Hepatocyte (in vitro differentiated cells): Measurements from ENCODE around the gene KMO. TPM values are rescaled to one million over a fixed set of nuclear protein-coding genes. Genes with fewer than 3 reads are reported as not detected.

Experiments
- DNase-seq: peaks from one replicate; pipeline ENCODE4 v3.0.0-alpha.2; 2016; ENCODE audit warnings: low spot score
- H2AFZ ChIP-seq: fragments of 200-600 bp; sonication (generic); 2 replicates; pipeline ENCODE4 v1.6.0; 2016; ENCODE audit warnings: antibody characterized with exemption, mild to moderate bottlenecking
- H3K27ac ChIP-seq: fragments of 200-600 bp; sonication (generic); 2 replicates; pipeline ENCODE4 v1.5.1; 2016; ENCODE audit warnings: mild to moderate bottlenecking
- H3K27me3 ChIP-seq: fragments of 200-600 bp; sonication (generic); 2 replicates; pipeline ENCODE4 v1.6.1; 2016
- H3K36me3 ChIP-seq: fragments of 200-600 bp; sonication (generic); replicated peaks from 2 replicates; pipeline ENCODE4 v1.5.1; 2016; ENCODE audit warnings: low read depth; ENCODE audit not compliant: insufficient read depth
- H3K4me1 ChIP-seq: fragments of 200-600 bp; sonication (generic); 2 replicates; pipeline ENCODE4 v1.5.1; 2016; ENCODE audit warnings: mild to moderate bottlenecking, moderate library complexity; ENCODE audit not compliant: insufficient read depth
- H3K4me2 ChIP-seq: fragments of 200-600 bp; sonication (generic); 2 replicates; pipeline ENCODE4 v1.6.0; 2016
- H3K4me3 ChIP-seq: fragments of 200-600 bp; sonication (generic); 2 replicates; pipeline ENCODE4 v1.5.1; 2016; ENCODE audit warnings: mild to moderate bottlenecking
- H3K79me2 ChIP-seq: fragments of 200-600 bp; sonication (generic); 2 replicates; pipeline ENCODE4 v1.6.0; 2017; ENCODE audit warnings: mild to moderate bottlenecking
- H3K9me2 ChIP-seq: fragments of 200-600 bp; sonication (generic); replicated peaks from 2 replicates; pipeline ENCODE4 v1.6.0; 2017; ENCODE audit warnings: mild to moderate bottlenecking; ENCODE audit not compliant: insufficient read depth
- H3K9me3 ChIP-seq: fragments of 200-600 bp; sonication (generic); 2 replicates; pipeline ENCODE4 v1.5.1; 2016; ENCODE audit warnings: low read depth, mild to moderate bottlenecking
- H4K20me1 ChIP-seq: fragments of 200-600 bp; sonication (generic); 2 replicates; pipeline ENCODE4 v1.6.0; 2016; ENCODE audit warnings: mild to moderate bottlenecking; ENCODE audit not compliant: insufficient read depth, poor library complexity, severe bottlenecking
- EZH2 ChIP-seq: fragments of 200-600 bp; sonication (generic); IDR thresholded peaks from 2 replicates; pipeline ENCODE4 v1.6.1; 2016; ENCODE audit warnings: antibody characterized with exemption, mild to moderate bottlenecking, borderline replicate concordance
- EZH2phosphoT487 ChIP-seq: fragments of 200-600 bp; sonication (generic); IDR thresholded peaks from one replicate; pipeline ENCODE4 v1.6.1; 2018; ENCODE audit warnings: antibody characterized with exemption, mild to moderate bottlenecking, low read depth, moderate library complexity; ENCODE audit not compliant: unreplicated experiment, severe bottlenecking
- WGBS: methylation state at CpG from one replicate; pipeline ENCODE4 v1.1.6; 2016; ENCODE audit warnings: low lambda C conversion rate; ENCODE audit errors: missing lambda C conversion rate; 5-methylcytosine and 5-hydroxymethylcytosine counted together
- polyA plus RNA-seq: library from polyadenylated mRNA; unstranded; fragments of >200 nt; fragmentation: Nextera tagmentation; extraction: Ambion mirVana; gene quantifications from 2 replicates; pipeline ENCODE4 v1.2.1, GENCODE V29; 2016
- total RNA-seq: library from RNA; depleted of rRNA; stranded (reverse); fragments of >200 nt; gene quantifications from 2 replicates; pipeline ENCODE4 v1.2.3, GENCODE V29; 2014
- TF ChIP-seq, protein P1 (sequence below): fragments of 200-600 bp; sonication (generic); IDR thresholded peaks from 2 replicates; pipeline ENCODE4 v1.5.1; 2016; ENCODE audit warnings: antibody characterized with exemption, mild to moderate bottlenecking; ENCODE audit not compliant: poor library complexity

KMO gene
- total and polyA plus RNA-seq, 2 experiments from 2014 or later: 1.4 to 2.8 TPM

GRCh38 chr1:241525026-241525425 lies 7.2 kb upstream of the KMO start:
- H3K27ac ChIP-seq: no peak overlapping the region
- H3K4me1 ChIP-seq: no peaks in the 10 kb centered on the region
- DNase-seq: no peak
- no peaks in the 10 kb centered on the region for H3K9me2 ChIP-seq
- no peaks in the 10 kb centered on the region for H3K79me2 ChIP-seq
- H2AFZ ChIP-seq: no peak overlapping the region
- H3K9me3 ChIP-seq: no peaks in the 10 kb centered on the region
- H3K4me2 ChIP-seq: no peak overlapping the region
- no peak overlapping the region for H3K4me3 ChIP-seq
- H4K20me1 ChIP-seq: no peaks in the 10 kb centered on the region
- 54% methylated on average over 3 of the region's 3 CpGs for WGBS
- H3K27me3 ChIP-seq: peaks cover 14% of the 10 kb centered on the region
- H3K36me3 ChIP-seq: no peaks in the 10 kb centered on the region
- TF ChIP-seq, protein P1, sequence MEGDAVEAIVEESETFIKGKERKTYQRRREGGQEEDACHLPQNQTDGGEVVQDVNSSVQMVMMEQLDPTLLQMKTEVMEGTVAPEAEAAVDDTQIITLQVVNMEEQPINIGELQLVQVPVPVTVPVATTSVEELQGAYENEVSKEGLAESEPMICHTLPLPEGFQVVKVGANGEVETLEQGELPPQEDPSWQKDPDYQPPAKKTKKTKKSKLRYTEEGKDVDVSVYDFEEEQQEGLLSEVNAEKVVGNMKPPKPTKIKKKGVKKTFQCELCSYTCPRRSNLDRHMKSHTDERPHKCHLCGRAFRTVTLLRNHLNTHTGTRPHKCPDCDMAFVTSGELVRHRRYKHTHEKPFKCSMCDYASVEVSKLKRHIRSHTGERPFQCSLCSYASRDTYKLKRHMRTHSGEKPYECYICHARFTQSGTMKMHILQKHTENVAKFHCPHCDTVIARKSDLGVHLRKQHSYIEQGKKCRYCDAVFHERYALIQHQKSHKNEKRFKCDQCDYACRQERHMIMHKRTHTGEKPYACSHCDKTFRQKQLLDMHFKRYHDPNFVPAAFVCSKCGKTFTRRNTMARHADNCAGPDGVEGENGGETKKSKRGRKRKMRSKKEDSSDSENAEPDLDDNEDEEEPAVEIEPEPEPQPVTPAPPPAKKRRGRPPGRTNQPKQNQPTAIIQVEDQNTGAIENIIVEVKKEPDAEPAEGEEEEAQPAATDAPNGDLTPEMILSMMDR: no peak
- TF ChIP-seq EZH2phosphoT487 (no peak), EZH2 (no peak)

DNA sequence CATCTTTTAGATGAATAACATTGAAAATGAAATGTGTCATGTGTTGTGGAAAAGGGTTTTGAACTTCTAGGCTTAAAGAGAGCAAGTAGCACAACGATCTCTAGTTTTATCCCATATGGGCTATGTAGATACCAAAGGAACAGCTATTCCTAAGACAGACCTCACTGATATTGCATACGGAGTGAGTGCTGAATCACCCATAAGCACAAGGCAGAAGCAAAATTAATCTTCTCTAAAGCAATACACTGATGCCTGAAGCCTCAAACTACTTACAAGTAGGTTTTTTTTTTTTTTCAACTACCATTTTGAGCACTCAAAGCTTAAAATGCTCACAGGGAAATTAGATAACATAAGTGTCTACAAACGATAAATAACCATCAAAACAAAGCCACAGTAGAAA lies 5.0 kb upstream of the KMO start:
- Histone ChIP-seq H3K9me2 (no peaks in the 10 kb centered on the region), H3K4me3 (no peak overlapping the region), H3K79me2 (no peaks in the 10 kb centered on the region), H2AFZ (no peak overlapping the region), H3K36me3 (no peaks in the 10 kb centered on the region), H3K27me3 (peaks cover 14% of the 10 kb centered on the region), H4K20me1 (no peaks in the 10 kb centered on the region), H3K4me2 (no peak overlapping the region), H3K27ac (no peak overlapping the region), H3K9me3 (no peaks in the 10 kb centered on the region), H3K4me1 (no peaks in the 10 kb centered on the region)
- WGBS: 78% methylated on average over 3 of the region's 3 CpGs
- TF ChIP-seq EZH2phosphoT487 (no peak), EZH2 (no peak)
- TF ChIP-seq, protein P1: no peak
- DNase-seq: no peak

DNA sequence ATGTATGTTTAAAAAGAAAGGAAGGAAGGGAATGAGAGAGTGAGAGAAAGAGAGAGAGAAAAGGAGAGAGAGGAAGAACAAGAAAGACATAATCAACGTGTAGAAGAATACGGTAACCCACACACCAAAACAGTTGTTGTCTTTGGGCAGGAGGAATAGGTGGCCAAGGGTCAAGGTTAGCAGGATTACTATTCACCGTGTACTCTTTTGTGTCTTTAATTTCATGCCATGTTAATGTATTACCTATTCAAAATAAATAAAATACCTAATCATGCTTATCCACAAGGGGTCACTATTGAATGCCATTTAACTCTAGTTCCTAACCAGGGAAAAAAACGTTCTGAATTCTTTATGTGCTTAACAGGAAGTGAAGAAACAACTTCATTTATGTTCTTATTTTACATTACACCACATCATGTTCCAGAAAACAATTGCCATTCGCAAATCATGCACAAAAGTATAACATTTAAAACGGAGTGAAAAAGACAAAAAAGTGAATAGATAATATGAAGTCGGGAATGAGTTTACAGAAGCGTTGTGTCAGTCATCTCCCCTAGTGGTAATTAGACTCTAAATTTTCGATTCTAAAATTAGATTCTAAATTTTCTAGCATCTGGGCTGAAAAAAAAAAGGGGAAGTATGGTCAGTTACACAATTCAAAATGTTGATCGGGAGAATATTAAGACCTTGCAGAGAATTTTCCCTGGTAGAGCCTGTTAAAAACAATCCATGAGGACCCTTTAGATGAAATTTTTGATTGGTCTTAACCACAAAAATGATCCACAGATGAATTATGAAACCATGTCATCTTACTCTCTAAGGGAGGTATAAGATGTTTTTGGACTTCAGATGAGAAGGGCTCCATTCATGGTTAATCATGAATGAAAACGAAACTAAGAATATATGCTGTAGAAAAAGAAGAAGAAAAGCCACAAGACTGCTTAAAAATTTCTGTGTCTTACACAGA lies 700 bp upstream of the KMO start:
- peak overlapping the region; percentile 71 for H3K4me2 ChIP-seq
- 34% methylated on average over 11 of the region's 11 CpGs for WGBS
- peaks cover 5% of the 10 kb centered on the region for H3K4me1 ChIP-seq
- H3K4me3 ChIP-seq: peak overlapping the region; percentile 16
- H3K36me3 ChIP-seq: no peaks in the 10 kb centered on the region
- H2AFZ ChIP-seq: peak overlapping the region; percentile 79
- H3K9me2 ChIP-seq: no peaks in the 10 kb centered on the region
- no peak overlapping the region for H3K27ac ChIP-seq
- no peaks in the 10 kb centered on the region for H3K79me2 ChIP-seq
- H3K9me3 ChIP-seq: no peaks in the 10 kb centered on the region
- peak; percentile 71 for DNase-seq
- no peak for TF ChIP-seq EZH2phosphoT487
- TF ChIP-seq, protein P1: peak; percentile 71
- no peaks in the 10 kb centered on the region for H4K20me1 ChIP-seq
- peaks cover 3% of the 10 kb centered on the region for H3K27me3 ChIP-seq
